HG03095 (cell line): ENCODE data around the gene NTSR2.

ENCODE experiments used
- ATAC-seq: cut with Tn5 transposase; IDR thresholded peaks from one replicate; pipeline ENCODE4 v1.9.1; 2021; ENCODE audit warnings: moderate library complexity; ENCODE audit not compliant: unreplicated experiment

NTSR2 gene

GRCh38 chr2:11630855-11631254 is 39.1 kb downstream of the NTSR2 start:
- ATAC-seq: no peak

DNA sequence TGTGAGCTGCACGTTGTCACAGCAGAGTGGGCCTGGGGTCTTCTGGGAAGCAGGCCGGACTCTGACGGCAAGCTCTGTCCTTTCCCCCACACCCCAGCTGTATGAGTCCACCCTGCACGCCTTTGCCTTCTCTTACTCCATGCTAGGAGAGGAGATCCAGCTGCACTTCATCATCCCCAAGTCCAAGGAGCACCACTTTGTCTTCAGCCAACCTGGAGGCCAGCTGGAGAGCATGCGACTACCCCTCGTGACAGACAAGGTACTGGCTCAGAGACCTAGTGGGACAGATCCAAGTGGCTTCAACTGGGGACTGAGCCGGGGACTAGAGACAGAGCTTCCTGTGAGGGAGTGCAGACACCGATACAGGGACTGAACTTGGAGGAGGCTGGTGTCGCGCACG is 40.1 kb downstream of the NTSR2 start:
- ATAC-seq: no peak

GRCh38 chr2:11629215-11629614 is 40.8 kb downstream of the NTSR2 start:
- no peak for ATAC-seq

DNA sequence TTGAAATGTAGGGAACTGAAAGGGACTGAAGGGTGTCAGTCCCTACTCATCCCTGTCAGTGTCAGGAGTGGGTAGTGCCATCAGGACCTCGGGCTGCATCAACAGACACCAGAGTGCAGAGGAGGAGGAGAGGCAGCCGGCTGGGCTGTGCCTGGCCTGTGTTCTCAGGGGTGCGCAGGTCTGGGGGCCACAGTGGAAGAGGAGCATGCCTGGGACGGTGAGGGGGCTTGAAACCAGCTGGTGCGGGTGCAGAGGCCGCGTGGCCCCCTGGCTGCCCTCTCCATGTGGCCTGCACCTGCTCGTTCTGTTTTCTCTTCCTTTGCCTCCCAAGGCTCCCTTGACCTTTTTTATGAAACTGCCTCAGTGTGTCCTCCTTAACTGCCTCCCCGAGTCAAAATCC is 41.3 kb downstream of the NTSR2 start:
- ATAC-seq: no peak

GRCh38 chr2:11625671-11626070 is 44.3 kb downstream of the NTSR2 start:
- no peak for ATAC-seq

DNA sequence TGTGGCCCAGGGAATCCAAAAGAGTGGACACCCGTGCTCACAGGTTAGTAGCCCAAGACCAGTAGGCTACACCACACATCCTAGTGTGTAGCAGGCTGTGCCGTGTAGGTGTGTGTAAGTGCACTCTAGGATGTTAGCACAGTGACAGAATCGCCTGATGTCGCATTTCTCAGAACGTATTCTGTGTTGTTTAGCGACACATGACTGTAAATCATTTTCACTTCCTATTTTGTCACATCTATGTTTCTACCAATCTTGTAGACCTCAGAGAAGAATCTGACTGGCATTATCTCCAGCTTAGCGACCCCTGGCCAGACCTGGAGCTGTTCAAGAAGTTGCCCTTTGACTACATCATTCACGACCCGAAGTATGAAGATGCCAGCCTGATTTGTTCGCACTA is 45.1 kb downstream of the NTSR2 start:
- no peak for ATAC-seq

DNA sequence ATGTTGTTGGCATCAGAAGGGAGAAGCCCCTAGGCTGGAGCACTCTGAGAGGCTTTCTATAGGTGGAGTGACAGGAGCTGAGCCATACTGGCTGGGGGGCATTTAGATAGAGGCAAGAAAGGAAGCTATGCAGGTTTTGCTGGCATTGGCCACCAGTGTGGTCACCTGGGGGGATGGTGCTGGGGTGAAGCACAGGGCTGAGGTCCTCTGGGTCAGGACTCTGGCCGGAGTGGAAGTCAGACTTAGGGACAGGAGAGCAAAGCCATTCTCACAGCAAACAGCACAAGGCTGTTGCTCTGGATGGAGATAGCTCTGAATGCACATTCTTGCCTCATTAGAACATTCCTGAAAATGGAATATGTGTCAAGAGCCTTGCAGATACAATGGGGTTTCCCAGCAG is 47.4 kb downstream of the NTSR2 start:
- ATAC-seq: no peak

DNA sequence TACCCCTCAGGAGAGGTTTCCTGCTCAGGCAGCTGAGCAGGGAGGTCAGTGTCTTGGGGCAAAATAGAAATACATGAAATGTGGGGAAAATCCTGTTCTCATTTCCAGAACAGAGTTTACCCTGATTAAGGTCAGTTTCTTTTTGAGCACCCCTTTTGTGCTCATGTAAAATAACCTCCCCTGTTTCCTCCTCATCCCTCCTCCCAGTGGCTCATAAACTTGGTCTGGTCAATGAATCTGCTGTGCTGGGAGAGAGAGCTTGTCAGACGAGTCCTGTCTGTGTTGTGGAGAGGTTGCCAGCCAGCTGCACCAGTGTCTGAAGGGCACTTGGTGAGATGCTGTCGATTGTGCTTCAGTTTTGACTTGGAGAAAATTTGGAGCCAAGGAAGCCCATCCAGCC is 48.6 kb downstream of the NTSR2 start:
- ATAC-seq: no peak

GRCh38 chr2:11618708-11619062 is 51.3 kb downstream of the NTSR2 start:
- no peak for ATAC-seq

DNA sequence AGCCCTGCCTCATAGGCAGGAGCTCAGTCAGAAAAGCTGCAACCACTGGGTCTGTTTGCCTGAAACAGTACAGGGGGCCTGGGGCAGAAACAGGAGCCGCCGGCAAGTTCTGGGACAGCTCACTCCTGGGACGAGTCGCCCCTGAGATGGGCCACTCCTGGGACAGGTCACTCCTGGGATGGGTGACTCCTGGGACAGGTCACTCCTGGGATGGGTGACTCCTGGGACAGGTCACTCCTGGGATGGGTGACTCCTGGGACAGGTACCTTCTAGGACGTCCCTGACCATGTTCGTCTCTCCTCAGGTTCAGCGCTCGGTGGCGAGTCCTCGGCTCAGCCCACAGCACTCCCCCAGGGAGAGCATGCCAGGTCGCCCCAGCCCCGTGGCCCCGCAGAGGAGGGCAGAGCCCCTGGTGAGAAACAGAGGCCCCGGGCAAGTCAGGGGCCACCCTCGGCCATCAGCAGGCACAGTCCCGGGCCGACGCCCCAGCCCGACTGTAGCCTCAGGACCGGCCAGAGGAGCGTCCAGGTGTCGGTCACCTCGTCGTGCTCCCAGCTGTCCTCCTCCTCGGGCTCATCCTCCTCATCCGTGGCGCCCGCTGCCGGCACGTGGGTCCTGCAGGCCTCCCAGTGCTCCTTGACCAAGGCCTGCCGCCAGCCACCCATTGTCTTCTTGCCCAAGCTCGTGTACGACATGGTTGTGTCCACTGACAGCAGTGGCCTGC is 51.8 kb downstream of the NTSR2 start:
- ATAC-seq: no peak

DNA sequence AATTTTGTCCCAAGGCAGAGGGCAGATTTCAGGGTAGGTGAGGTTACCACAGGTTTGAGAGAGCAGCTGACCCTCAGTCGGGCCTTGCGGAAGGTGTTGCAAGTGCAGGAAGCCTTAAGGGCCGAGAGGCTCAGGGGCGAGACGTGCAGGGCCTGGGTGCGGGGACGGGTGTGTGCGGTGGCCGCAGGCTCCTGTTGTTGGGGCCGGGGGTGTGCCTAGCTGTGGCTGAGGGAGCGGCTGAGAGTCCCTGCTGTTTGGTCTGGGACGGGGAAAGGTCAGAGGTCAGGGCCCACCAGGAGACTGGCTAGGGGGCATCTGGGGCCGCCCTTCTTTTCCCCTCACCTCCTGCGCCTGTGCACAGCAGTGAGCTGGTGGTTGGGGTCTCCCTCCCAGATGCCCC is 52.5 kb downstream of the NTSR2 start:
- ATAC-seq: no peak

DNA sequence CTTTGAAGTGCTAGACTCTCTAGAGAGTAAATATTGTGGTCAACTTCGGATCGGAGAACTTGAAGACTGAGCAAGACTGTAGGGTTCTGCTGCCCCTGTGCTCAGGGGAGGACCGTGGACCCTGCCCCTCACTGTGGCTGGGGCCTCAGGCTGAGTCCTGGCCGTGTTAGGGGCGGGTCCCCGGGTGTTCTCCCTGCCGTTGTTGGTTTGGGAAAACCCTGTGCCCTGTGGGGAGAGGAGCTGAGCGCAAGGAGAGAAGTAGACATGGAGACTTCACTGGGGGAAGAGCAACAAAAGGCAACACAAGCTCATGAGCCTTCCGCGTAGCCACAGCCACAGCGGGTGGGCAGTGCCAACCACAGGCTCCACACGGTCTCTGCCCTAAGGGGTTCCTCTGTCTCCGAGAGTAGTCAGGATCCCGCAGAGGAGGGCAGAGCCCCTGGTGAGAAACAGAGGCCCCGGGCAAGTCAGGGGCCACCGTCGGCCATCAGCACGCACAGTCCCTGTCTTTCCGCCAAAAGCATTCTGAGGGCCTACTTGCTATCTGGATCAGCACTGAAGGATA is 53.1 kb downstream of the NTSR2 start:
- no peak for ATAC-seq

GRCh38 chr2:11616097-11616687 is 53.8 kb downstream of the NTSR2 start:
- no peak for ATAC-seq

DNA sequence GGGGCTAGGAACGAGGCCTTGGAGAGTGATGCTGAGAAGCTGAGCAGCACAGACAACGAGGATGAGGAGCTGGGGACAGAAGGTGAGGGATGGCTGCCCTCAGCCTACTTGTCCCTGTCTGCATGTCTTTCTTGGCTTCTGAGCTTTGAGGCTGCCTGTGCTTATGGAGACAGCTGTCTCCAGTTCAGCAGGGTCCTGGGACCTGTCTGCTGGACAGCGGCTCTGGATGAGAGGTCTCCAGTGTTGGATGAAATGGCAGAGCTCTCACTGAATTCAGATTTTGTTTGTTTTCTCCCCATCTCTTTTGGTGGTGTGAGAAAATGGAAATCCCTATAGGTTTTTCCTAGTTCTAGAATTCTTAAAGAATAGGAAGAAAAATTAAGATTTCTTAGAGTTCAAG is 54.8 kb downstream of the NTSR2 start:
- ATAC-seq: no peak

GRCh38 chr2:11613297-11613696 is 56.7 kb downstream of the NTSR2 start:
- ATAC-seq: no peak

DNA sequence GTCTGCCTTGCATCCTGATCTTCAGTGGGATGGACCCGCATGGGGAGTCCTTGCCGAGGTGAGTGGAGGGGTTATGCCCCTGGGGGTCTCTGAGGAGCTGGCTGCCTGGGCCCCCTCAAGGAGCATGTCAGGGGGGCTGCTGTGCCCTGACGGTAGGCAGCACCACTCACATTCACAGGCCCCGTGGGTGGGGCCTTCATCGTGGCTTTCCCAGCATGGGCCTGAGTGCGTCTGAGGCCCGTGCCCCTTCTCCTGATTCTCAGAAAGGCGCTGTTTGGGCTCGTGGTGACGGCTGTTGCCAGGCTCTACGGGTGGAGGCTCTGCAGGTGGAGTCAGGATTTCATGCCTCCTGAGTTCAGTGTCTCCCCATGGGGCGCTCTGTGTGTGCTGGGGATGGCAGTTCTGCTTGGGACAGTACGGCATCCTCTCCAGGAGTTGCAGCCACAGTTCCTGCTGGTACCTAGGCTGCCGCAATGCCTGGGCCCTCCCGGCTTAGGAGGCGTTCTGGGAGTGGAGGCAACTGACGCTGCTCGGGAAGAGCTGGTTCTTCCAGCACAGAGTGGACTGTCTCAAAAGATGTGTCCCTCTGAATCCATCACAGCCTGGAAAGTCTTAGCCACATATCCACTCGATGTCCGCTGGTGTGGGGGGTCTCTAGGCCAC is 57.3 kb downstream of the NTSR2 start:
- ATAC-seq: no peak

GRCh38 chr2:11611251-11611650 is 58.7 kb downstream of the NTSR2 start:
- no peak for ATAC-seq

DNA sequence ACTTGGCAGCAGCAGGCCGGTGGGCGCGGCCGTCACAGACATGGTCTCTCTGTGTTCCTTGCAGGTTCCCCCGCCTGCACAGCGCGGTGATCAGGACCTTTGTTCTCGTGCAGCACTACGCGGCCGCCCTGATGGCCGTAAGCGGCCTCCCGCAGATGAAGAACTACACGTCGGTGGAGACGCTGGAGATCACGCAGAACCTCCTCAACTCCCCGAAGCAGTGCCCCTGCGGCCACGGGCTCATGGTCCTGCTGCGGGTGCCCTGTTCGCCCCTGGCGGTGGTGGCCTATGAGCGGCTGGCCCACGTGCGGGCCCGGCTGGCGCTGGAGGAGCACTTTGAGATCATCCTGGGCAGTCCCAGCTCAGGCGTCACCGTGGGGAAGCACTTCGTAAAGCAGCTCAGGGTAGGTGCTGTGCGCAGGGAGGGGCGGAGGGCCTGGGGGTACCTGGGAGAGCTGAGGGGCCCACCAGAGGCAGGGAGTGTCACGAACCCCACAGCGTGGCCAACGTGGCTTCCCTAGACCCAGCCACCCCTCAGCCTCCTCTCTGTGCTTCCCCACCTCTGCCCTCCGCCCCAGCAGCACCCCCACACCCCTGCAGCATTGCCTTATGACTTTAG is 59.3 kb downstream of the NTSR2 start:
- ATAC-seq: no peak
